Uterus (tissue), 4 donors: ENCODE results near the gene SEPTIN8. TPM values are rescaled to one million over a fixed set of nuclear protein-coding genes. Genes with fewer than 3 reads are reported as not detected.

ENCODE experiments used
- DNase-seq, 2 donors: peaks; one replicate each; pipeline ENCODE4 v3.0.0-alpha.2; 2019 to 2020
- H3K27ac ChIP-seq, 2 donors: fragments of 200-600 bp; sonication (generic); 1 replicate in 1 of 2; 2 replicates in 1 of 2; pipeline ENCODE4 v1.5.1; 2016 to 2018
- H3K27me3 ChIP-seq, 2 donors: fragments of 200-600 bp; sonication (generic); one replicate each; pipeline ENCODE4 v1.5.1; 2018 to 2019; ENCODE audit warnings: control low read depth in 1 of 2
- H3K36me3 ChIP-seq, 2 donors: fragments of 200-600 bp; sonication (generic); one replicate each; pipeline ENCODE4 v1.5.1; 2019; ENCODE audit warnings: control low read depth in 1 of 2
- H3K4me1 ChIP-seq, 2 donors: fragments of 200-600 bp; sonication (generic); one replicate each; pipeline ENCODE4 v1.5.1; 2018 to 2019; ENCODE audit warnings: control low read depth in 1 of 2
- H3K4me3 ChIP-seq, 2 donors: fragments of 200-600 bp; sonication (generic); 1 replicate in 1 of 2; 2 replicates in 1 of 2; pipeline ENCODE4 v1.5.1; 2018 to 2019; ENCODE audit warnings: mild to moderate bottlenecking in 1 of 2
- H3K9me3 ChIP-seq, 2 donors: fragments of 200-600 bp; sonication (generic); one replicate each; pipeline ENCODE4 v1.5.1; 2019; ENCODE audit warnings: control low read depth in 1 of 2
- CTCF ChIP-seq, 4 experiments: fragments of 200-600 bp in 2 of 4; fragments of 450-650 bp in 2 of 4; sonication (generic) in 2 of 4; IDR thresholded peaks; one replicate each; pipeline ENCODE4 v1.5.1; 2016 to 2019; ENCODE audit warnings: antibody characterized with exemption in 4 of 4, mild to moderate bottlenecking in 2 of 4, moderate library complexity in 1 of 4
- POLR2A ChIP-seq, 2 donors: fragments of 450-650 bp; IDR thresholded peaks; one replicate each; pipeline ENCODE4 v1.6.1; 2016; ENCODE audit warnings: antibody characterized with exemption in 2 of 2, mild to moderate bottlenecking in 1 of 2, moderate library complexity in 1 of 2
- intact Hi-C: fragments of 100-400 bp; cut with DNase I; formaldehyde crosslinking; loops from one replicate; pipeline ENCODE4 v1.15.1; 2023; ENCODE audit warnings: low total_unique reads
- total RNA-seq, 4 donors: library from RNA; depleted of rRNA in 3 of 4; stranded (reverse); fragments of >200 nt in 3 of 4; gene quantifications; one replicate each; pipeline versions ENCODE4 v1.1.0 to v1.2.4, GENCODE V29; 2014 to 2023
- donor health status: DM: yes; HTN: yes; CAD: no.

The SEPTIN8 gene
- total RNA-seq, 4 donors from 2014 or later = 17.7 to 49.4 (median 36.4) TPM

GRCh38 chr5:132790201-132790865 is 13.3 kb upstream of the SEPTIN8 start:
- intact Hi-C loops = no loop called here
- H3K4me3 ChIP-seq = no peak overlapping the region
- H3K27me3 ChIP-seq = no peaks in the 10 kb centered on the region
- H3K27ac ChIP-seq = no peak overlapping the region
- DNase-seq = no peak
- no peaks in the 10 kb centered on the region for H3K36me3 ChIP-seq
- no peaks in the 10 kb centered on the region for H3K9me3 ChIP-seq
- H3K4me1 ChIP-seq = no peaks in the 10 kb centered on the region
- TF ChIP-seq CTCF (IDR thresholded peaks at IDR 0.05) (no peak), POLR2A (IDR thresholded peaks at IDR 0.05) (no peak)

DNA sequence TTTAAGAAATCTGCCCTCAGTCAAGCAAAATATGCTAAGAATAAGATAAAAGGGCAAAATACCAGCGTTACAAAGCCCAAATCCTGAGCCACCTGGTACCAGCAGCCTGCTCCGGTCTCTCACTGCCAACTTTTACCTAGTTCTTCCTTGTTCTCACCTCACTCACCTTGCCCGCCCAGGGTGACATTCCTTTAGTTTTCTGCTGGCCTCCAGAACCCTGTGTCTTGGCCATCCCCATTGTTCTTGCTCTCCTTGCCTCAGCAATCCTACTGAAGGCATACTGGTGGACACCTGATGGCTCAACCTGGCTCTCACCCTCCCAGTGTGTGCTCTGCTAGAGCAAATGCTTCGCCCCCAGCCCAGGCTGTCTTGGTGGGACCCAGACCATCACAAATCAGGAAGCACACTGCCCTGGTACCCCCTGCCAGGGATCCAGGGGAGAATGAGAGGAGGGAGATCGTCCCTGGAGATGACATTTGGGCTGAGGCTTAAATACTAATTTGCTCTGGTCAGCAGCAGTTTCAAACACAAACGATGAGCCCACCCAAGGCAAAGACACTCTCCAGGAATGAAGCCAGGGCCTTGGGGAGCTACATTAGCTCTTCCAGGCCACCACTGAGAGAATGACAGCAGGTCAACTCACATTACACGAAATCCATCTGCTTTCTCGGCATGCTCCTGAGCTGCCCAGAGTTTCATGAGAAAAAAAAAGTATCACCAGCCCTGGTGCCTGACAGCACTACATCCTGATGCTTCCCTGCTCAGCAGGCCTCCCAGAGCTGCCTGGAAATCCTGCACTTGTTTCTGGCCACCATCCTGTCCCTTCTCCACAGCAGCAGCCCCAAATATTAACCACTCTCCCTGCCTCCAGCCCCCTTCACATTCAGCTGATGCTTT is 12.2 kb upstream of the SEPTIN8 start:
- H3K9me3 ChIP-seq = no peaks in the 10 kb centered on the region
- no peaks in the 10 kb centered on the region for H3K36me3 ChIP-seq
- TF ChIP-seq CTCF (IDR thresholded peaks at IDR 0.05) (no peak), POLR2A (IDR thresholded peaks at IDR 0.05) (no peak)
- no peak overlapping the region for H3K4me3 ChIP-seq
- no peaks in the 10 kb centered on the region for H3K4me1 ChIP-seq
- no peak for DNase-seq
- H3K27me3 ChIP-seq = no peaks in the 10 kb centered on the region
- H3K27ac ChIP-seq = no peak overlapping the region
- intact Hi-C loops = no loop called here

DNA sequence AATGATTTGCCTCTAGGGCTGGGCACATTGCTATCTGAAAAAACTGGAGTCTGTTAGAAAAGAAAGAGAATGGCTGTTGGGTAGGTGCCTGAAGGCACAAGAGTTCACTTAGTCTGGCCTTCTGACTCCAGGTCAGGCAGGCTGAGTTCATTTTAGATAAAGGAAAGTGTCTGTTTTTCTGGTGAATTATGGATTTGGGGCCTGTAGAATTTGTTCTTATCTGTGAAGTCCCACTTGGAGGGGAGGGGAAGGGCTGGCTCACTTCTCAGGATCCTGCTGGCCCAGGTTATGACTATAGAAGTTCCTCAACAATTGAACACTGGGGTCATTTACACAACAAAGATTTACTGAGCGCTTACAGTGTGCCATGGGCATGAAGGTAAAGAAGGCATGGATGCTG is 11.5 kb upstream of the SEPTIN8 start:
- Histone ChIP-seq H3K36me3 (no peaks in the 10 kb centered on the region), H3K27ac (no peak overlapping the region), H3K9me3 (no peaks in the 10 kb centered on the region), H3K4me3 (no peak overlapping the region), H3K27me3 (no peaks in the 10 kb centered on the region), H3K4me1 (no peaks in the 10 kb centered on the region)
- TF ChIP-seq POLR2A (IDR thresholded peaks at IDR 0.05) = no peak
- TF ChIP-seq CTCF (IDR thresholded peaks at IDR 0.05) = no peak
- intact Hi-C loops = no loop called here
- no peak for DNase-seq

- H3K36me3 ChIP-seq = no peaks in the 10 kb centered on the region
- H3K4me3 ChIP-seq = no peak overlapping the region
- intact Hi-C loops = no loop called here
- no peaks in the 10 kb centered on the region for H3K4me1 ChIP-seq
- H3K27ac ChIP-seq = no peak overlapping the region
- TF ChIP-seq POLR2A (IDR thresholded peaks at IDR 0.05) = no peak
- no peak for TF ChIP-seq CTCF (IDR thresholded peaks at IDR 0.05)
- H3K27me3 ChIP-seq = no peaks in the 10 kb centered on the region
- DNase-seq = no peak
- no peaks in the 10 kb centered on the region for H3K9me3 ChIP-seq
These were observed 10.0 kb upstream of the SEPTIN8 start for GRCh38 chr5:132787076-132787475.

DNA sequence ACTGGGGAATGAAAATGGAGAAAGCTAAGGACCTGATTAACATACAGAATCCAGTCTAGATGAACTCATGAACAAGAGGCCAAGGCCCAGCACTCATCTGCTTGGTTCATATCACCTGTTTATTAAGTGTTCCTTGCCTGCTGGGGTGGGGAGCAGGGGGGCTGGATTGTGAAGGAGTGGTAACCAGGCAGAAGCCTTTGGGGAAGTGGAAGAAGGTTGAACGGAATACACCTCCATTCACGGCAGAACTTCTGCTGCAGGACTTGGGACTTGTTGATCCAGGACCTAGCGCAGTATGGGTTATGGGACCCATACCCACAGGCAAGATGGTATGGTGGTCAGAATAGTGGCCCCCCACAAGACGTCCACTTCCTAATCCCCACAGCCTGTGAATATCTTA is 8.8 kb upstream of the SEPTIN8 start:
- Histone ChIP-seq H3K27me3 (no peaks in the 10 kb centered on the region), H3K27ac (no peak overlapping the region), H3K4me1 (no peaks in the 10 kb centered on the region), H3K9me3 (no peaks in the 10 kb centered on the region), H3K36me3 (no peaks in the 10 kb centered on the region), H3K4me3 (no peak overlapping the region)
- DNase-seq = no peak
- TF ChIP-seq POLR2A (IDR thresholded peaks at IDR 0.05) (no peak), CTCF (IDR thresholded peaks at IDR 0.05) (no peak)
- intact Hi-C loops = no loop called here
